Measurements from ENCODE around the gene INO80C.

The INO80C gene, protein sequence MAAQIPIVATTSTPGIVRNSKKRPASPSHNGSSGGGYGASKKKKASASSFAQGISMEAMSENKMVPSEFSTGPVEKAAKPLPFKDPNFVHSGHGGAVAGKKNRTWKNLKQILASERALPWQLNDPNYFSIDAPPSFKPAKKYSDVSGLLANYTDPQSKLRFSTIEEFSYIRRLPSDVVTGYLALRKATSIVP

GRCh38 chr18:35497370-35498197, at the start of gene INO80C:
TSS of gene INO80C (minus strand) at chr18:35497960. CDS start at chr18:35497874, 86 bp downstream.
- DNase-seq: peak; percentile 71

- no peak for DNase-seq
Measured at GRCh38 chr18:35547008-35547605, 49.3 kb upstream of the INO80C start.

DNA sequence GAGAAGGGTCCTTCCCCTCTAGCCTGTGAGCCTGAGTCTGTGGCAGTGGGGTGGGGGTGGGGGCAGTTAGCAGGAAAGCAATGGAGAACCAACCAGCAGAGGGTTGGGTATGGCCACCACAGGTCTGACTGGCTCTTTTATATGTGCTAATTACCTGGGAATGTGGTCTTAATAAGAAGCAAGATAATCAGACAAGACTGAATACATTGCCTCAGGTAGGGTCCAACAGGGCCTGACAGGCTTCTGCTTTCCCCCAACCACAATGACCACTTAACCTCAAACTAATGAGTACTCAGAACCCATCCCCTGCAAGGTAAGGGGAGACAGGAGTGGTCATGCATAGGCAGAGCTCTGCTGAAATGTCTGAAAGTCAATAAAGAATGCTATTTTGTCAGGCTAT, 44.6 kb upstream of the INO80C start:
- no peak for DNase-seq

- DNase-seq: no peak
Measured at GRCh38 chr18:35535297-35535696, 37.5 kb upstream of the INO80C start.

GRCh38 chr18:35533916-35534405, 36.2 kb upstream of the INO80C start:
- no peak for DNase-seq

DNA sequence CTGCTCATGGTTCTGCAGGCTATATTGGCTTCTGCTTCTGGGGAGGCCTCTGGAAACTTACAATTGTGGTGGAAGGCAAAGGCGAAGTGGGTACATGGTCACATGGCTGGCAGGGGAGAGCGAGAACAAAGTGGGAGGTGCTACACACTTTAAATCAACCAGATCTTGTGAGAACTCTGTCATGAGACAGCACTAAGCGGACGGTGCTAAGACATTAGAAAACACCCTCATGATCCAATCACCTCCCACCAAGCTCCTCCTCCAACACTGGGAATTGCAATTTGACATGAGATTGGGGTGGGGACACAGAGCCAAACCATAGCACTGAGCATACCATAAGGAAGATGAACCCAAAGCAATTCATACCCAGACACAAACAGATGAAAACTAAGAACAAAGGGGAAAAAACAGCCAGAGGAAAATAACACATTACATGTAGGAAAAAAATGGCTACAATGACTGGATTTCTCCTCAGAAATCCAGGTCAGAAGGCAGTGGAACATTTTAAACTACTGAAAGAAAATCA, 31.1 kb upstream of the INO80C start:
- DNase-seq: no peak

DNA sequence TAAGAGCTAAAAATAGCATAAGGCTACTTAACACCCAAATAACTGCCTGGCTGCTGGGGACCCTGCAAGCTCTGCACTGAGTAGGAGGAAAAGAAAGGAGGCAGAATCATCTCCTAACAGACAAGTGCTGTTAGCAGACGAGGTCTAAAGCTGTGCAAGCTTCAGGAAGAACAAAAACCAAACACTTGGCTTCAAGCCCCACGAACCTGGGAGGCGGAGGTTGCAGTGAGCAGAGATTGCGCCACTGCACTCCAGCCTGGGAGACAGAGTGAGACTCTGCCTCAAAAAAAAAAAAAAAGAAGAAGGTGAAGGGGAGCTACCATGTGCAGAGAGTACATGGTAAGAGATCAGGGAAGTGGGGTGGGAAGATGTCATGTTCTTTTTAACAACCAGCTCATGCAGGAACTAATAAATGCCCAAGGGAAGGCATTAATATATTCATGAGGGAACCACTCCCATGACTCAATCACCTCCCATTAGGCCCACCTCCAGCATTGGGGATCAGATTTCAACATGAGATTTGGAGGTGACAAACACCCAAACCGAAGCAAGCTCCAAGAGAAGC, 28.8 kb upstream of the INO80C start:
- DNase-seq: no peak

- DNase-seq: no peak
Measured at GRCh38 chr18:35525795-35526494, 28.2 kb upstream of the INO80C start.

DNA sequence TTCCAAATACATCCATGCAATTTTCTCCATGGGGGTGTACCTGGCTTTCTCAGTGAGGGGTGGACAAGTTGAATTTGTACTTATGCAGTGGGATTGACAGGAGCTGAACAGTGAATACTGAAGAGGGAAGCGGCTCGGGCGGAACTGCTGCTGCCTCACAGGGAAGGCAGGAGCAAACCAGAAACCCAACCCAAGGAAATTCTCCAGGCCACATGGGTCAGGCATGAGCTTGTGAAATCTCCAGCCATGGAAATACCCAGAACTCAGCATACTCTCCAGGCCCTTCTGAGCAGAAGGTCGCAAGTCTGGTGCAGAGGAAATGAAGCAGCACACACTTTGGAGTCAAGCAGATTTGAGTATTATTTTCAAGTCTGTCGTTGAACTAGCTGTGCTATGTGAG, 26.5 kb upstream of the INO80C start:
- no peak for DNase-seq

- DNase-seq: no peak
Measured at GRCh38 chr18:35522130-35522959, 24.6 kb upstream of the INO80C start.

DNA sequence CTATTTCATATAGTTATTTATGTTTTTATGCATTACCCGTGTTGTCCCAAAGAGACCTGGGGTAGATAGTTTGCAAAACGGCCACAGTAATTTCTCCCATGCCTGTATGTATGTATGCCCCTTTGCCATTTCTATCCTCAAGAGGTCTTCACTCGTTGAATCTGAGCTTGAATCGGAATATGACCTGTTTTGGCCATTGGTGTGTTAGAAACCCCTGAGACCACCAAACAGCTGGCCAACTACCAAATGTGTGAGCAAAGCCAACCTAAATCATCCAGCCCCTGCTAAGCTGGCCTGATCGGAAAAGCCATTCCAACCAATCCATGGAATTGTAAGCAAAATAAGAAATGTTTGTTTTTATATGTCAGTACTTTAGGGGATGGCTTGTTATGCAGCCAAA, 23.4 kb upstream of the INO80C start:
- no peak for DNase-seq

DNA sequence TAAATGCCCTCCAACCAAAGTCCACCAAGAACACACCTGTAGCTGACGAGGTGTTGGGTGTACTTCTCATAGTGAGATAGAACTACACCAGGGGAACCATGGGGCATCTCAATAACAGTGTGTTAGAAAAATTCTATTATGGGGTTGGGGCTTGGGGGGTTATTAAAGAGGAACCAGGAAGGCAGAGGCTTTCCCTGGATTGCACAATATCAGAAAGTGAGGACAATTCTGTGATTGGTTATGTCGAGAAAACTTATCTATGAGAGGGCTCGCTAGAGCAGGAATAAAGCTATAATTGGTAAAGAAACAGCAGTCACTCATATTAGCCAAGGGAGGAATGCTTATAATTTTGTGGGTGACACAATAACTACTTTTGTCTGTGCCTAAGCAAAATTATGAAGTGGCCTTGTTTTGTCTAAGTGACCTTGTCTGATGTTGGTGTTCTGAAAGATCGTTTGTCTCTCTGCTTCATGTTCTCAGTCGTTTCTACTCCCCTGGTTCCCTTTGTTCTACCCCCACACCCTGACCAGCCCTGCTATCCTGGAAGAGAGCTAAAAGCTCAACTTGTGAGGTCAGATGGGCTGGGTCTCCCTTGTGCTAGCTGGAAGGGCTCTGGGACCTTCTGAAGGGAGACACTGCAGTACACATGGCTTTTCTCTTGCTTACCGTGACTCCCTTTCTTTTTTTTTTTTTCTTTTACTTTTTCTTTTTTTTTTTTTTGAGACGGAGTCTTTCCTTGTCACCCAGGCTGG, 21.6 kb upstream of the INO80C start:
- DNase-seq: no peak

DNA sequence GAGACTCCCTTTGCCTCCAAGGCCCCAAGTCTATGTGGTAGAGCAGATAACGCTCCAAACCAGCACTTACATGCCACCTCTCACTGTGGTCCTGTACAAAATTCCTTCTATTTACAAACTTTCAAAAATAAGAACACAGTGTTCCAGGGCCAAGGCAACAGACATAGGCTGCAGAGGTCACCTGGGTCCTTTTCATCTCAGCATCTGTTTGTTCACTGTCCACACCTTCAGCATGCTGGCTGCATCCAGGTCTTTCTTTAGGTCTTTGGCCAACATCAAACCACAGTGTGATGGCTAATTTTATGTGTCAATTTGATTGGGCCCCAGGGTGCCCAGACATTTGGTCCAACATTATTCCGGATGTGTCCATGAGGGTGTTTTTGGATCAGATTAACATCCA, 20.0 kb upstream of the INO80C start:
- DNase-seq: no peak

GRCh38 chr18:35516789-35517188, 19.0 kb upstream of the INO80C start:
- no peak for DNase-seq

- no peak for DNase-seq
Measured at GRCh38 chr18:35516351-35516750, 18.6 kb upstream of the INO80C start.

GRCh38 chr18:35515460-35516130, 17.8 kb upstream of the INO80C start:
- DNase-seq: no peak

DNA sequence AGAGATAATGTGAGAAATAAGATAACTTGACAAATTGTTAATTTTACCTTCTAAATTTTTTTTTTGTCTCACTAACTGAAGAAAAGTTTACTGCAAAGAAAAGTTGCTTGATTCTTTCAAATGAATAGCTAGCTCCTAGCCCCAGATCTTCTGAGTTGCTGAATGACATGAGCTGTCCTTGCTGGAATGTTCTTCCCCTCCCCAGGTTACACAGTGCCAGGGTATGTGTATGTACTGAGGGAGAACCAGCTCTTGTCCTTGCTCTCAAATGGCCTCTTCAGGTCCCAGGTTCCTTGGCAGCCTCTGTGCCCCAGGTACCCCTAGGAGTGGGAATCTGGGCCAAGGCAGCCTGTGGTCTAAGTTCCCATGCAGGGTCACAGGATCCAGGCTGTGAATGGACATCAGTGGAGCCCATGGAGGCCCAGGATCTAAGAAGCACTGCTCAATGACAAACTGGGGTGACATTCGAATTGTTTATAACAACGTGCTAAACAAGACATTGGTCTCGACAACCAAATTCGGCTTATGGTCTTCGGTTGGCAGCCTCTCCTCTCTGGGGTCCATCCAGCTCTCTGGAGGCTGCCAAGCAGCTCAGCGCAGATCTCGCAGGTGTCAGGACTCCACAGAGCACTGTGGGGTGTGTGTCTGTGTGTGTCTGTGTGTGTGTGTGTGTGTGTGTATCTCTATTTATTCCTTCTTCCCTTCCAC, 17.1 kb upstream of the INO80C start:
- DNase-seq: no peak

GRCh38 chr18:35514283-35514682, 16.5 kb upstream of the INO80C start:
- no peak for DNase-seq

DNA sequence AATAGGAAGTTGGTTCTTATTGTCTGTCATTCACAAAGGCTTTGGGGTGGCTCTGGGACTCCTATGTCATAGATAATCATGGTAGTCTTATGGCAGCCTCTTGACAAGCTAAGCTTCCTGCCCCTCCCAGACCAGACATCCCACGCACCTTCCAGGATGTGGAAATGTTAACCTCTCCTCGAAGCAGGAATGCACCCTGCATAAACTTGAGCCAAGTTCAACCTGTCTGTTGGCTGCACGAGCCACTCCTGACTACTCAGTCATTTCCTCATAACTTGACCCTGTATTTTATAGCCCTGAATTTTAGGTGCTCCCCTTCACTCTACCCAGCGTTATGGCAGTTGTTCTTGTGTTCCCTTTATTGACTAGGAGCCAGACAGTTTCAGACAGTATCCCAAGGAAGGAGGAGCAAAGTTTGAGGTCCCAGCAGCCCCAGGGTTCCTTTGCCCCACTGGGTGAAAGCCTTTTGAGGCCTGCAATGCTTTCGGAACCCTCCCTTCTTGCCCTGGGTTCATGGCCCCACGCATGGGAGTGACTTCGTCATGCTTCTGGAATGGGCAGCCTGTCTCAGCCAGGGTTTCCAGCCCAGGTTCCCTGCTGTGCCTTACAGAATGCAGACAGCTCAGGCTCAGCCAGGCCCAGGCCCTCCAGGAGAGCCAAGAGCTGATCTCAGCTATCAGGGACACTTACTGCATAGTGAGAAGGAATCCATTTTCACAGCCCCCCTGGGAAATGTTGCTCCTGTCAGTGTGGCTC, 15.6 kb upstream of the INO80C start:
- DNase-seq: no peak
